Stimulated activated CD8-positive, alpha-beta memory T cell treated with anti-CD3 and anti-CD28 coated beads, Interleukin-2, amount 100 ng/mL, for 1 hour (primary cell): ENCODE measurements around the gene ANKRD28.

Experiments used
- DNase-seq, 2 donors: peaks; one replicate each; pipeline ENCODE4 v3.0.0-alpha.2; 2020; ENCODE audit warnings: low read depth in 2 of 2

Gene ANKRD28

DNA sequence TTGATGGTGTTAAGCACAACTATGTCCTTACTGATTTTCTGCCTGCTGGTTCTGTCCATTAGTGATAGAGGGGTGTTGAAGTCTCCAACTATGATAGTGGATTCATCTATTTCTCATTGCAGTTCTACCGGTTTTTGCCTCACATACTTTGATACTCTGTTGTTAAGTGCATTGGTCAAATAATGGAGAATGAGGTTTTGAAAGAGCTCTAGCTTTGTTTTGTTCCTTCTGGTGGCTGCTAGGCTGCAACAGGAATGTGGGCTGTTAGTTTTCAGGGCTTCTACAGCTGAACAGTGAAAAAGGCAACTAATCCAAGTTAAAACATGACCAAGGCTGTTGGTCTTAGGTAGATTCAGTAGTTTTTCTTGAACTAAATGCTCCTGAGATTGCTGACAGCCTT is 133.6 kb downstream of the ANKRD28 start:
- DNase-seq: no peak

DNA sequence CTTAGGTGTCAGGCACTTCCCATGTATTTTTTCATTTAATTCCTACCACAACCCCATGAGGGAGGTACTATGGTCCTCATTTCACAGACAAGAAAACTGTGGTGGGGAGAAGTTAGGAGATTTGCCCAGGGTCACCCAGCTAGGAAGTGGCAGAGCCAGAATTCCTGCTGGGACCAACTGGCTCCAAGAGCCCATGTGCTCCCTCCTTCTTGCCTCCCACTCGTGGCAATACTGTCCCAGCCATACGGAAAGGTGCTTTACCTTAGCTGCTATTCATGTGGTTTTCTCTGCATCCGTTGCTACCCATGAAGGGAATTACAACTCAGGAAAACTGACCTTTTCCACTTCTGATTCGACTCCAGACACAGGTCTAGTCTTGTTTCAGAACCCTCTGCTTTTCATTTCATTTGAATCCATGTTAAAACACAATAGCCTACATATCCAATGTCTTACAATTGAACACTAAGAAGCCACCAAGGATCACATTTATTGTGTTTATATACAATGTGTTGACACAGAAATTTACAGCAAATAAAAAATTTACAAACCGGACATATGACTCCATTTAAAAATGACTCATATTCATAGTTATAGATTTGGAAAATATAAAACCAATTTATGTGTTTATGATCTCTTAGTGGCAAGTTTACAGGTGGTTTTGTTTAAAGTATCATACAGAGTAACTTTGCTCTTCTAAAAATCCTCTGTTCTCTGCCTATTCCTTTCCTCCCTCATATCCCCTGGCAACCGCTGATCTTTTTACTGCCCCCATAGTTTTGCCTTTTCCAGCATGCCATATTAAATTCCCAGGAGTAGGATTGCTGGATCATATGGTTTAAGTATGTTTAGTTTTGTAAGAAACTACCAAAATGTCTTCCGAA is 137.5 kb downstream of the ANKRD28 start:
- DNase-seq: no peak

DNA sequence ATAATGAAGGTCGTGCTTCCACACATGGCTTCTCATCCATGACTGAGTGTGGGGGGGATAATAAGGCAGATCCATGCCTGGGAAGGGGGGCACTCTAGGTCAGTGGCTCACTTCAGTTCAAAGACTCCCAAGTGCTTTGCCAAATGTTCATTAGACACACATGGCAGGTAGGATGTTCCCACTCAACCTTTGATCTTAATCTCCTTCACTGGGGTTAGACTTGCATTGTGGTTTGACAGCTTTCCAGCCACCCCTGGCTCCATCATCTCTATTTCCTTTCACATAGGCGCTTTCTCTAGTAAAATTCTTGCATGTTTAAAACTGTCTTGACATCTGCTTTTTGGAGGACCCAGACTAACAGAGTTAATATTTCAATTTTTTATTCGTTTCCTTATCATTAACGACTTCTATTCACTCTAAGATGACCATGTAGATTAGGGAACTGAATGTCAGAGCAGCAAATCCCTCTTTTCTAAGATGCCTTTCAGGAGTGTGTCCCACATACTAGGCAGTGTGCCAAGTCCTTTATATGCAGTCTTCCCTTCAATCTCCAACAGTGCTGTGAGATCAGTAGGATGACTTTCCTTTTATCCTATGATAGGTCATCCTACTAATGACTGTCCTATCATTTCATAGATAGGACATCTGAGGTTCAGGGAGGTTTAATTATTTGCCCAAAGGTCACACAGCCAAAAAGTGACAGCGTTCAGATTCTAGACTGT is 138.4 kb downstream of the ANKRD28 start:
- no peak for DNase-seq

DNA sequence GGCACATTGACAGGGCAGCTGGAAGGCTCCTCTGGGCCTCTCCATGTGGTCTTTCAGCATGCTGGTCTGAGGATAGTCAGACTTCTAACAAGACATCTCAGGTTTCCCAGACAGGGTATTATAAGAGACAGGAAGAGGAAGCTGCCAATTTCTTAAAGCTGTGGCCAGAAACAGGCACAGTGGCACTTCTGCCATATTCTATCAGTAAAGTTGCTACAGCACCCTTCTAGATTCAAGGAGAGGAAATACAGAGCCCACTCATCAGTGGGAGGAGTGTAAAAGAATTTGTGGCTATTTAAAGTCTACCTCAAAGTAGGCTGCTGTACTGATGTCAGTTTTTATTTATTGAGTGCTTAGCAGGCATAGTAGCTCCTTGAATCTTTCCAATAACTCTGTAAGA is 140.8 kb downstream of the ANKRD28 start:
- no peak for DNase-seq

DNA sequence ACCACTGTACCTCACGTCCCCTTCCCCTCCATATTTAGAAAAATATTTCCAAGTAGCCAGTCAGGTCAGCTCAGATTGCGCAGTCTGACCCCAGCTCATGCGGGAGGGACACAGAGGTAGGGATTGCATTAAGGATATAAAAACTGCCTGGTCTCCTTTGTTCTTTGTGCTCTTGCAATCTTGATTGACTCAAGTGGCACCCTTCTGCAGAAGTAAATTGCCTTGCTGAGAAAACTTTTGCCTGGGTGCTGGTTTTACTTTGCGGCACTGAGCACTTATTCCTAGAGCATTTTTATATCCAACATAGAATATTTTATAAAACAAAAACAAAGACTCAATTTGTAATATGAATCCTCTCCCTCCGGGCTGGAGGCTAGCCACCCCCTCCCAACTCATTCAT is 141.4 kb downstream of the ANKRD28 start:
- no peak for DNase-seq

DNA sequence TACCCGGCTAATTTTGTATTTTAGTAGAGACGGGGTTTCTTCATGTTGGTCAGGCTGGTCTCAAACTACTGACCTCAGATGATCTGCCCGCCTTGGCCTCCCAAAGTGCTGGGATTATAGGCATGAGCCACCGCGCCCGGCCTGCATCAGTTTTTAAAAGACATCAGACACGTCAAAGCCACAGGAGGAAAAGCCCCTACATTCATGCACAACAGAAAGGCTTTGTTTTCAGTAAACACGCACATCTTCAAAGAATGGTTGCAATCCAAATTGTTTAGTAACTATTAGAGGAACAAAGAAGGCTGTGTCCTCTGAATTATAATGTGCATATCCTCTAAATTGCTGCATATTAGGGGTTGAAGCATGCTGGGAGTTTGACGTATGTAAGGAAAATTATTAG is 142.9 kb downstream of the ANKRD28 start:
- no peak for DNase-seq

DNA sequence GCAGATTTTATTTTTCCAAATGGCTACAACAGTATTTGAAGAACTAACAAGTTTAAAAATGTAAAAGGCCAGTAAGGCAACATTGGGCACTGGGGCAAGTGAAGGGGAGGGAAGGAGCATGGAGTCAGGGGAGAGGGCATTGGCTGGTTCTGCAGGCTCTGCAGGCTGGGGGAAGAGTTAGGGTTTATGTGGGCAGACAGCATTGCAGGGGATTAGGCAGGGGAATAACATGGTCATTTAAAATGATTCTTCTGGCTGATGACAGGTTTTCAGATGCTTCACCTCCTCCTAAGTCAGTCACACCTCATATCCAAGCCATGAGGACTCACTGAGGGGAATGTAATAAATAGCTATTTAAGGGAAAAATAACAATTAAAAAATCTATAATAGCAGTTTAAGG is 143.7 kb downstream of the ANKRD28 start:
- no peak for DNase-seq

DNA sequence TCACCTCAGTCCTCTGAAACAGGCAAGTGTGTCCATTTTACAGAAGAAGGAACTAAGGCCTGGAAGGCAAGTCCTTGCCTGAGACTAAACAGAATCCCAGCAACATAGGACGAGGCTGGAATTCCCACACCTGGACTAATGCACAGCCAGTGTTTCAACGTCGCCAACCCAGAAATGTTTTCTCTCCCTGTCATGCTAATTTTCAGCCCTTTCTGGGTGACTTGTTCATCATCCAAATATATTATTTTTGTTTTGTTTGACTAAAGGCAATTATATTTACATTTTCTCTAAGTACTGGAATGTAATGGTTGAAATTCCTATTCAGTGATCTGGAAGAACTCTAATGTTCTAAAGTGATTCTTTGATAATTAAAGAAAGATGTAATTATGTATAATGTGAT is 144.5 kb downstream of the ANKRD28 start:
- no peak for DNase-seq

DNA sequence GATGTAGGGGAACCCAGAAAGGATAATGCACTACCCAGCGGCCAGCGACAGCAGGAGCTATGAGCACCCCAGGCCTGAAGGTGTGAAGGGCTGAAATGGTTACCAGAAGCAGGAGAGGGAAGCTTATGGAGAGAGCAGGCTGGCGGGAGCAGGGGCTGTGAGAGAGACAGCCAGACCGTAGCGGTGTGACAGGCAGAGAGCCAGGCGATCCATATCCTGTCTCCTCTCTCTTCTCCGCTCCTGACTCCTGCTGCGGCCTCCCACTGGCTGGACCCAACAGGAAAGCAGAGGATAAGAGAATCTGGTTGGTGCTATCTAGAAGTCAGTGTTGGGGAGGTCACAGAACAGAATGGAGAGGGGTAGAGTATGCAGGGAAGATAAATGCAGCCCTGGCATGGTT is 146.4 kb downstream of the ANKRD28 start:
- DNase-seq: no peak

DNA sequence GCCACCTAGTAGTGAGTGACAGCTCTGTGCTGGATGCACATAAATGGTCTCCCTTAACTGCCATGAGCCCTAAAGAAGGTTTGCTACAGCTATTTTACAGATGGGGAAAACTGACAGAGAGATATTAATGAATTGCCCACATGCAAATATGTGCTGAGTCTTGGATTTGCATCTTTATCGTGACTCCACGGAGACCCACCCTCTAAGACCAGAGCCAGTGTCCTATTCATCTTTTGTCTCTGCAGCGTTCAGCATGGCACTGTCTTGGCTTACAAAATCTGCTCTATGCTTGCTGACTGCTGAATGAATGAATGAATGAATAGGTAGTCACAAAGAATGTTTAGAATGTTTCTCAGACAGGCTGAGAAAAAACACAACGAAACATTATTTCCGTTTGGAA is 147.9 kb downstream of the ANKRD28 start:
- no peak for DNase-seq

DNA sequence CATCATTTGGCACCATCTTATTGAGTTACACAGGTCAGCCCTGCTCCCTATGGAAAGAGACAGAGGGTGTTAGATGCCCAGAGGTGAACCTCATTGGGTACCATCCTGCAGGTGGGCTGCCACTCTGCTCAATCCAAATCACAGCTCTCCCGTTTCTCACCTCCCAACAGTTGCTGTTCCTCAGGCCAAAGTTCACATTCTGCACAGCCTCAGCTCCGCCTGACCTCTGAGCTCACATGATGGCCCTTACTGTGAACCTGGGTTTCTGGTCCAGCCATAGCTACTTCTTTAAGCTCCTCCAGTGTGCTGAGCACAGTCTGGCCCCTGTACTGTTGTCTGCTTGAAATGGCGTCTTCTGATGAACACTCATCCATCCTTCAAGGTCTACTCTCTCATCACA is 148.4 kb downstream of the ANKRD28 start:
- DNase-seq: no peak

DNA sequence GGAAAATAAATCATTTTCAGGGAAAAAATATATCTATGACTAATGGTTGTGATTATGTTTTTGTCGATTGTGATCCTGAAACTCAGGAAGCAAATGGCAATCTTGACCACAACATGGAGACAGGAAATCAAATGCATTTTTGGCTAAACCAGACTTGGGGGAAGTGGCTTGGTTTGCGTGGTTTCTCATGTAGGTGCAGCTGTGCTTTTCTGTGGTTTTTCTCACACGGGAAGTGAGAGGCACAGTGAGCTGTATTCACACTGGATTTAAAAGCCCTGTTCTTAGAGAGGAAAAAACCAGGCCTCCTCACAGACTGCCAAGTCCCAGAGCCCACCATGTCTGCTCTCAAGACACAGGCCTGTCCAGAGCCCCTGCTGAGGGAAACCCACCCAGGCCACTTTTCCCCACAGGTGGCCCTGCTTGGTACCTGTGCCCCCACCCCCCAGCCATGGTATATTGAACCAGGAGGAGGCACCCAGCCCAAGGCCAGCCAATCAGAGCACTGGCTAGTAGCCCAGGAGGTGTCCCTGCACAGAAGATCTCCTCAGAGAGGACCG is 150.1 kb downstream of the ANKRD28 start:
- peak in 1 of 2 donors; percentile 28 for DNase-seq

DNA sequence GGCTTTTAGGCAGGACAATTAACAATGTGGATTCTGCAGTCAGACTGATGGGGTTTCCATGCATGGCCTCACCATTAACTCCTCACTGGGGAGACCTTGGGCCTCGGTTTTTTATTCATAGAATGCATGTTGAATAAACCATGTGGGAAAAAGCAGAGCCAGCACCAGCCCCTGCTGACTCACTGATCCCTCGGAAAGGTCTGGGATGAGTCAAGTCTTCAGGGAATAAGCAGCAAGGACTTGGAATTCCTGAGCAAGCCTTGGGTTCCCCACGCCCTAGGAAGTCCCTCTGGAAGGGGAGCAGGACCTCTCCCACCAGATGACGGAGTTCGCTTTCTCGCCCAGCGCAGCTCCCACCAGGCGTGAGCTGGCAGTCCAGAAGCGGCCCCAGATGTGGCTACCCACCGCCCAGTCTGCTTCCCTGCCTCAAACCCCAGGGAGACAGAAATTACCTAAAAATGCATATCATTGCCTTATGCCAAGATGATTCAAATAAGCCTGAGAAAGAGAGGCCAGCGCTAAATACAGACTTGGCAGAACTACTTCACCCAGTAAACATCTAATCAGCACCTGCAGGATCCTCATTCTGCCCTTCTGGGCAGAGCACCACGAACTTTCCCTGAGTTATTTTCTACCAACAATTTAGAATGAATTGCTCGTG is 150.8 kb downstream of the ANKRD28 start:
- DNase-seq: no peak

DNA sequence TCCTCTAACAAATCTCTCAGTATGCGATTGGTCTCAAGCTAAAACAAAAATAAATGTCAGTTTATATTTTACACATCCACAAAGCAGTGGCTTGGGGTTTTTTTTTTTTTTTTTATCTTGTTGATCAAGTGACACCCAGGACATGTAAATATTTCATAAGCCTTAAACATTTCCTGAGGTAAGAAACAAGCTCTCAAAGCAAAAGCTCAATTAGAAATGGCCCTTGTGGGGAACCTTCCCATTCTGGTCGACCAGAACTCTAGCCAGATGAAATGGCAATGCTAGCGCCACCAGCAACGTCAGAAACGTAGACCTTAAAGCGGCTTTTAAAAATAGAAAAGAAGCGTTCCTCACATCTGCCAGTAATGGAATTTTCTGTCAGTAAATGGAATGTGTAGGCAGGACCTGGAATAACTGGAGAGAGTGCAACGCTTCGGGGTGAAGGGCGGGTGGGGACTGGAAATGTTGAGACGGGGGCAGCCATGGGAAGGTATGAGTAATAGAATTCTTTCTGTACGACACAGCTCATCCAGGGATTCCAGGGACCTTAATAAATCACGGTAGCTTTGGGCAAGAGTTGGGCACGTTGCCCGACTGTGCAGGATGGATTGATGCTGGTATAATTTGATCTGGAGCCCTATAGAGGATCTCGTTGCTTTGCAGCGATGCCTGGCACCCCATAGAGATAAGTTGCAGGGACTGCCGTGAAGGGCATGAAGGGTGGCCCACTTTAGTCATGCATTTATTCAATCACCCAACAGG is 151.9 kb downstream of the ANKRD28 start:
- DNase-seq: no peak

DNA sequence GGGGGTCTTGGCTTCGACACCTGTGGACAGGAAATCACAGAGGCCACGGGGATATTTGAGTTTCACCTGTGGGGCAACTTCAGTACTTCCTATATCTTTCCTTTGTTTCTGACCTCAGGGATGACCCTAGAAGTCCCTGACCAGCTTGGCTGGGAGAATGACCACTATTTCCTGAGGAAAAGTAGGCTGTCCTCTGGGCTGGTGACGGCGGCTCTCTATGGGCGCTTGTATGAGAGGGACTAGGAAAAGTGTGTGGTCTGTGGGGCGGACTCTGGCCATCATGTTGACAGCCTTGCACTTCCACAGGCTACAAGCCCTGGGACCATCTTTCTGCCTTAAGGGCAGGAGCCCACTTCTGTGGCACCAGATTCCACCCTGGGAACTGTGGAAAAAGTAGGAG is 152.5 kb downstream of the ANKRD28 start:
- DNase-seq: no peak

DNA sequence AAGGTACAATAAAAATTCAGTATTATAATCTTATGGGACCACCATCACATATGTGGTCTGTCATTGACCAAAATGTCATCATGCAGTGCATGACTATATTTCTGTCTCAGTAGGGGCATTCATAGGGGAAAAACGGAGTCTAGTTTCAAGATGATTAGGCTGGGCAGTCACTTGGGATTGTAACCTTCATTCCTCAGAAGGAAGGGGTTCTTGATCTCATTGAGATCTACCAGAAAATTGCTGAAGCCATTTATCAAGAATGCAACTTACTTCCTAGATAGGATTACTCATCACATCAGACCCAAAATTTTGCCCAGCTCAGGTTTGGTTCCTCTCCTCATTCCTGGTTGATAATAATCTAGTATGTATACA is 158.9 kb downstream of the ANKRD28 start:
- DNase-seq: no peak

DNA sequence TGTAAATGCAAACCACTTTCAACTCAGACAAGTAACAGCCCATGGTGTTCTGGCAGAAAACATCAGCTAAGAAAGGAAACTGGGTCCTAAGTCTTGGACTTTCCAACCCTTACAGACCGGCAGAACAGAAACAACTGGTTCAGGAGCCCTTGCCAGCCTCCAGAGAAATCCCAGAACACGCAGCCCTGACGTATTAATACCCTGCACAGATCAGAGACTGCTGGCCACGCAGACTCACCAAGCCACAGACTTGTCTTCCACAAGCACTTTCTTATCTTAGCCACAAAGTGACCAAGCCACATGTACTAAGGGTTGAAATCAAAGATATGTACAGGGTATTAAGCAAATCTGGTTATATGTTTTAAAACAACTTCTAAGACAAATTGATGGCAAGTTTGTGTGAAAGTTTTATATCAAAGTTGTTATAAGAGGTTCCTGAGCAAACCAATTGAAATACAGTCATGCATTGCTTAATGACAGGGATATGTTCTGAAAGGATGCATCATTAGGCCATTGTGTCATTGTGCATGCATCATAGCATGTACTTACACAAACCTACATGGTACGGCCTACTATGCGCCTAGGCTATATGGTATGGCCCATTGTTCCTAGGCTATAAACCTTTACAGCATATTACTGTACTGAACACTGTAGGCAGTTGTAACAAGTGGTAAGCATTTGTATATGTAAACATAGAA is 159.4 kb downstream of the ANKRD28 start:
- no peak for DNase-seq

DNA sequence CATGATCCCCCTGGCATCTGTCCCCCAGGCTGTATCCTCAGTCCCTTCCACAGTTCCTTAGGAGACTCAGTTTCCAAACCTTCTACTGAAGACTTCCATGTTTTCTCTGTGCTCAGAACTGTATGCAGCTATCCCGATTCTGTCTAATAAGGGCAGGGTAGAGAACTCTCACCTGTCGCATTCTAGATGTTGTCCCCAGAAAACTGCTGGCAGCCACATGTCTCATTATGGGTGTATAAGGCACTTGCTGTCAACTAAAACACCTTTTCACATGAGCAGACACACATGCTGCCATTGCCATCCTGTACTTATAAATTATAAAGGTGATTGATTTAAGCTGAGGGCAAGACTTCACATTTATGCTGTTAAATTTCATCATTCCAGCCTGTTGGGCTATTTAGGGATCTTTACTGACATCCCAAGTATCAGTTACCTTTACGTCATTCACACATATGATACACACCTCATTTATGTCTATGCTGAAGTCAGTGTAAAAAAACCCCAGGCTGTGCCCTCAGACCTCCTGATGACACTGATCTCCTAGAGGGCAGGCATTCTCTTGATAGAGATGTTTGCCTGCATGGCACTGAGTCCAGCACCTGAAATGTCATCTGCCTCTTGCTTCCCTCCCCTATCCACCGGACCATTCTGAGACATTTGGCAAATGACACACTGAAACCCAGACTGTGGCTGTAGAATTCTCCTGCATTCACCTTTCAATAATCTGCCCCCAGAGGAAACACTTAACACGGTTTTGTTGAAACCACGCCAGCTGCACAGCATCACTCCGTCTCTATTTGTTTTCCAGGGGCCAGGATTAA is 160.4 kb downstream of the ANKRD28 start:
- no peak for DNase-seq

DNA sequence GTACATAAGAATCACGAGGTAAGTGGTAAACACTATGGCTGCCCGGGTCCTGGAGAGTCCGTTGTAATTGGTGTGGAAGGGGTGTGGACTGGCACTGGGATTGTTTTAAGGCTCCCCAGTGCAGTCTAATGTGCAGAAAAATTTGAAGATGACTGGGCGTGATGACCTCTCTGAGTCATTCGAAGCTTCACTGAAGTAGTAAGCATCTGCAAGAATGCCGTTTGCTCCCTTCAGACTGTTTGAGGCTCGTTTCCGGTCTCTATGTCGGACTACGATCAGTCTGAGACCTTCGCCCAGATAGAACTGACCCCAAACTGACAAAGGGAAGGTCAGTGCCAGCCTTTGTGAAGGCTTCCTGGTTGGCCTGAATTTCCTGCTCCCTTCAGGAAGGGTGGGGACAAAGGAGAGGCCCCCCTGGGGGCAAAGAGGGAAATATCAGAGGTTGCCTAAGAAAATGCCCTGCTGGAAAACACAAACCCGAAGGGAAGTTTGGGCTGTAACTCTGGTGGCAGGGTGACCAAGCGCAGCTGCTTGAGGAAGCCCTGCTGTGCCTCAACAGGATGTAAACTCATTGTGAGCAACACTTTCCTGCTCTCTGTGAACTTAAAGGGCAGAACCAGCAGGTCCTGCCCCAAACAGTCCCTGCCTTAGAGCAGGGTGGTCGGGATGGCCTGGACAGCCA is 161.6 kb downstream of the ANKRD28 start:
- DNase-seq: no peak
